GM19463 (cell line): Measurements from ENCODE around the gene TCFL5.

Experiments used
- ATAC-seq: cut with Tn5 transposase; IDR thresholded peaks from one replicate; pipeline ENCODE4 v1.9.1; 2021; ENCODE audit warnings: mild to moderate bottlenecking, moderate library complexity; ENCODE audit not compliant: unreplicated experiment

The TCFL5 gene

DNA sequence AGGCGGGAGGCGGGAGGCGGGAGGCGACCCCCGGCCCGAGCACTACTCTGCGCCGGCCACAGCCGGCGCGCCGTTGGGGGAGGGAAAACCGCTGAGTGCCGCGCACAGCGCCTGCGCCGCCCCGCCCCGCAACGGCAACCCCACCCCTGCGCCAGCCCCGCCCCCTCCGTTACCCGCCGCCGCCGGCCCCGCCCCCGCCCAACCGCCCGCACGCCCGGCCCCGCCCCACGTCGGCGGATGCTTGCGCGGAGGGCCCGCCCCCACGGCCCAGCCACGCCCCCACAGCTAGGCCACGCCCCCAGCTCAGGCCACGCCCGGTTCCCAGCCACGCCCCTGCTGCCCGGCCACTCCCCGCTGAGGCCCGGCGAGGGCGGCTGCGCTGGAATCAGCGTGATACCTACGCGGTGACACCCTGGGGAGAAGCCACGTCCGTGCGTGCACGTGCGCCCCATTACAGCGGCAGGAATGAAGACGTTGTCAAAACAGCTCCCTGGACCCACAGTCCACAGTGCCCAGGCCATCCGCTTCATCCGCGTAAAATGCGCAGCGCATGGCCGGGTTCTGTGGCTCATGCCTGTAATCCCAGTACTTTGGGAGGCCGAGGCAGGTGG, at the start of gene TCFL5:
Gene TCFL5, minus strand, starts transcription at position 97 of the 611 bp plus-strand sequence. CDS start 152 bp downstream, outside the sequence.
- peak; percentile 56 for ATAC-seq

DNA sequence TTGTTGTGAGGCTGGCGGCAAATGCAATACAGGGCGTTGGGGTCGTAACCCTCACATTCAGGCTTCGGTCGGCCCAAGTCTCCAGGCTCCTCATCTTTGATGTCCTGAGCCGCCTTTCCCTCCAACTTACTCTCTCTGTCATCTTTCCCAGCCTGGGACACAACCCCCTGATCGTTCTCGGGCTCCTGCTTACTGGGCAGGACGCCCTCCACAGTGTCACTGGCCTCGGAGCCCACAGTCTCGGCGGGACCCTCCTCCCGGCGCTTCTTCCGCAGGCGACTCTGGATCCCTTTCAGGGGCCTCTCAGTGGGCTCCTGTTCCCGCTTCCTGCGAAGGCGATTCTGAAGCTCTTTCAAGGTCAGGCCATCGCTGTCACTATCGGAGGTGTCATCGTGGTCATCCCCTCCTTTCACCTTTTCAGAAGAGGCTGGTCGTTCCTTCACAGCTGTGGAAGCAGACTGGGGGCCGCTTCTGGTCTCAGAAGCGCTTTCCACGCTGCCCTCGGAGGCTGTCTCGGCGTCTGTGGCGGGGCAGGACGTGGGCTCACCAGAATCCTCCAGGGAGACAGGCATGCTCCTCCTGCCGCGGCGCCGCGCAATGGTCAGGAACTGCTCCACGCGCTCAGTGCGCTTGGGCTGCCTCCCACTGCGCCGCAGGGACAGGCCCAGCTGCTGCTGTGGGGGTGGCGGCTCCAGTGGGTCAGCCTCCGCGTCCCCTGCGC, 49.3 kb upstream of the TCFL5 start:
- no peak for ATAC-seq

DNA sequence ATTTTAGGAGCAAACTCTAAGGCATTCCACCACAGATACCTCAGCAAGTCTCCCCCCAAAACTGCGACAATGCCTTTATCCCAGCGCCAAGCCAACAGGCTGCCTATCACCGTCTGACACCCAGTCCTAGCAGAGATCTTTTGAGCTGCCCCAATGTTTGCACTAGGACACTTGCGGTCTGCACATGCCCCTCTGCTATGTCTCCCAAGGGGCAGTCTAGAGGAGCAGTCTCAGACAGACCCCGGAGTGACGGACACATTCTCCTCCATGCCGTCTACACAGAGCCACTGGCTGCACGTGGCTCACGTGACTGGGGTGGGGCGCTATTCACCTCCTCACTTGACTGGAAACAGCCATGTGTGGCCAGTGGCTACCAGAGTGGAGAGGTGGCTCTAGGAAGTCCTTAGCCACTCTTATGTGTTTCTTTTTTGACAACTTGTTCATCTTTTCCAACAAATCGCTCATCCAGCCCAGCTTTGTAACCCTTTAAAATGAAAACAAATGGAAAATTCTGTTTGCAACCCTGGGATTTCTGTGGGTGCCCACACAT, 48.7 kb upstream of the TCFL5 start:
- ATAC-seq, result no peak

- no peak for ATAC-seq
These were observed 47.6 kb upstream of the TCFL5 start for GRCh38 chr20:62908971-62909791.

GRCh38 chr20:62907384-62908317, 46.0 kb upstream of the TCFL5 start:
- no peak for ATAC-seq

DNA sequence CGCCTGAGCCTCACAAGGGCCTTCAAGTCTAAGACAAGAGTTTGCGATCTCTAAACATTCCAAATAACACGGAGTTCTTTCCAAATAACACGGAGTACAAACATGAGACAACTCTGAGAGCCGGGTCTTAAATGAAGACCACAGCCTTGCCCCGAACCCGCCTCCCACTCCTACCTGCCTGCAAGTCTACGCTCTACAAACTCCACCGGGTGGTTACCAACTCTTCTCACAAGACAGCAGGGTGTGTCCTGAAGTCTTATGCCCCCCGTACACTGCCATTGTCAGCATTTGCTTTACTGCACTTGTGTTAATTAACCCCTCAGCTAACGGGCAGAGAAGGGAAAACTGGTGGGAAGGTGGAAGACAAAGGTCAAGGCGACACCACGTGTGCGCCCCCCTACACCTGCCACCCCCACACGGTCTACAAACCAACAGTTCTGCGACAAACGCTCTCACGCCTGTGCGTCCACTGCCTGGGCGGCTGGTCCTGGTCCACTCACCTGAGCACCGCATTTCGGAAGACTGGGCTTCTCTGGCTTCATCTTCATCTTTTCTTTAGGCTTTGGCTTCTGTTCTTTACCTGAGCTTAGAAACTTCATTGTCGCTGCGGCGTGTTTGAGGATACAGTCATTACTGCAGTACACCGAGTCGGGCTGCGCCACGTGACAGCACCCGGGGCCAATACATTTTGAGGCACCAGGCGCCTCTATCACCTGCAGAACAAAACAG, 45.2 kb upstream of the TCFL5 start:
- ATAC-seq, result no peak

DNA sequence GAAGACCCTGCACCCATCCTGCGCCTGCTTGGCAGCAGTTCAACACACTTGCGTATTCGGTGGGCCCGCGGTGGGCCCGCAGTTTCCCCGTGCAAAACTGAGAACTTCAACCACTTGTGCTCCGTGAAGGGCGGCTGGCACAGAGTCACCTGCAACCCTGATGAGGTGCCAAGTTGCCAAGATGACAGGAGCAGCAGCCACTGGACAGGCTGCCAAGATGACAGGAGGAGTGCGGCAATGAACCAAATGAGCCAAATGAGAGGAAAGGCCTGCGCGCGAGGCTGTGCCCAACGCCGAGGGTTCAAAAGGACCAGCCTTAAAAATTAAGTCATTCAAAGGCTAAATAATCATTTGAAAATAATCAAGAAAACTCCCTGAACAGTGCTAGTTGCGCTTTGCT, 44.6 kb upstream of the TCFL5 start:
- no peak for ATAC-seq

- ATAC-seq, result no peak
These were observed 44.0 kb upstream of the TCFL5 start for GRCh38 chr20:62905536-62906117.

GRCh38 chr20:62902926-62903615, 41.4 kb upstream of the TCFL5 start:
- no peak for ATAC-seq

DNA sequence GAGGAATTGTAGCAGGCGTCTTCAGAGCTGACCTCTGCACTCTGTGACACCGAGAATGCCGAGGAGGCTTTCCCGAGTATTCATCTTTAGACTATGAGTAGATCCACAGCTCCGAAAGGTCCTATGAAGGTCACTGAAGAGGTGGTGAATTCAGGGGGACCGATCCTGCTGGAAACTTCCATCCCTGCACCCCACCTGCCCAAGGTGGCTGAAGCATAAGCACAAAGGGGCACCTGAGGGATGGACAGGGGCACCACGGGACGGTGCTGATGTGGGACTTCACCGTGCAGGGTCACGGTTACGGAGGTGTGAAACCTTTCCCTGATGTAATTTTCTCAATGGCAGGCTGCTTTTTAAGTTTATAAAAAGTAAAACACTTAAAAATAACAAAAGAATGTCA, 40.3 kb upstream of the TCFL5 start:
- ATAC-seq, result no peak

DNA sequence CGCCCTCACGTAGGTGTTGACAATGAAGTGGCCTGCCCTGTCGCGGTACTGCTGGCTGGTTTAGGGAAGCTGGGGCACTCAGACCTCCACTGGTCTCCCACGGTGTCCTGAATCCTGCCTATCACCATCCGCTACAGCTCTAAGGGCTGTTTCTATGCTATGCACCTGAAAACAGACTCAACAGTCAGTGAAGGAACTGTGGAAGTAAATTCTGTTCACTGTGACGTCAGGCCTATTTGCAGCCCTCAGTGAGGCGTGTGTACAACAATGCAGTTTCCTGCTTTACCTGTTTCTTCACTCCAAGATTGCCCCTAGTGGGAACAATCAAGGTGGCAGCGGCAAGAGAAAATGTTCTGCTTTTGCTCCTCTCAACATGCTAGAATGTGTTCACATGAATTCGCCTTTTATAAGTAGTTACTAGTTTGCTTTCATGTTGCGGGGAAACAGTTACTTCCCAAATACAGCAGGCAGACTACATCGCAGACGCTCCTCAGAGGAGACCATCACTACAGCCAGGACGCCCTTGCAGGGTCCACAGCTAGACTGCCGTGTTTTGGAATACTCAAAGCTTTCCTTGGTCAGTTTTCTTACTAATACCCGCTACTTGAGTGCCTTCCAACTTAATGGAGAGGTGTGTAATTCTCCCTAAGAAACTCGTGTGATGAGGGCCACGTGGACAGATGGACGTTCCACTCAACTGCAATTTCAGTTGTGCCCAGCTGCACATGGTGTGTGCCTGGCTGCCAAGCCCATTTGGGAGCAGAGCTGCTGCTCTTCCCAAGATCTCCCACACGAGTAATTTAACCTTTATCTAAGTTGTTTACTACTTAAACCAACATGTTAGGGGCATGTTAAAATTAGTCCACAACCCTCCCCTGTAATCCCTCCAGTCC, 39.3 kb upstream of the TCFL5 start:
- no peak for ATAC-seq

- ATAC-seq, result peak; percentile 74
These were observed 38.5 kb upstream of the TCFL5 start for GRCh38 chr20:62900052-62900691.

GRCh38 chr20:62899633-62900051, 38.0 kb upstream of the TCFL5 start:
- no peak for ATAC-seq

GRCh38 chr20:62898970-62899632, 37.5 kb upstream of the TCFL5 start:
- ATAC-seq, result no peak

DNA sequence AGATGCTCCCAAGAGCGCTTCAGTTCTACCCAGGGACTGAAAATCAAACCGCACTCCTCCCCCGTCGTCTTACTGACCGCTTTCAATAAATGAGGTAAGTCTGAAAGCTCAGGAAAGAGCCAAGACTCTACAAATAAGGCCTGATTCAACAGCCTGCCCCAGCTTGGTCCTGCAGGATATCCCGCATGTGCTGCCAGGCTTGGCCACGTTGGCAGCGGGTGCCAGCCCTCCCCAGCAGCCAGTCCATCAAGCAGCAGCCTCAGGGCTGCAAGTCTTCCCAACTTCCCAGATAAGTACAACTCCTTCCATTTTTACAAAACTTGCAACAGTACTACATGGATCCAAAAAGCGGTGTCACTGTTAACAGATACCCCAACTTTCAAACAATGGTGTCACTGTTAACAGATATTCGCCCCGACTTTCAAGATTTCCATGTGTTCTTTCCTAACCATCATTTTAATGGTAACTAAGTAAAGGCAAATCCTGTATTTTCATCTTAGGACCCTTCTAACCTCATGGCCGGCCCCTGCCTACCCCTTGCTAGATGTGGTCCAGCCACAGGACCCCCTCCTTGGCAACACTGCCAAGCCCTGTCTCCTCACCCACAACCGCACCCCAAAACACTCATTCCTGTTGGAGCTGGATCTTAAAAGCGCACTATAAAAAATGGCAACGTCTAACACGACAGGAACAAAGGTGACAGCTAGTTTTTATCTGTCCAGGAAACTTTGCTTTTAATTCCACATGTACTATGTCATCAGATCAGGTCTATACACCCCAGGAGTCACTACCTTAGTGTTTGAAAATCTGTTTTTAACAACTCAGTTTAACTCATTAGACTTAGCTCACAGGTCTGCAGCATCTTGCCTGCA, 36.7 kb upstream of the TCFL5 start:
- ATAC-seq, result no peak

DNA sequence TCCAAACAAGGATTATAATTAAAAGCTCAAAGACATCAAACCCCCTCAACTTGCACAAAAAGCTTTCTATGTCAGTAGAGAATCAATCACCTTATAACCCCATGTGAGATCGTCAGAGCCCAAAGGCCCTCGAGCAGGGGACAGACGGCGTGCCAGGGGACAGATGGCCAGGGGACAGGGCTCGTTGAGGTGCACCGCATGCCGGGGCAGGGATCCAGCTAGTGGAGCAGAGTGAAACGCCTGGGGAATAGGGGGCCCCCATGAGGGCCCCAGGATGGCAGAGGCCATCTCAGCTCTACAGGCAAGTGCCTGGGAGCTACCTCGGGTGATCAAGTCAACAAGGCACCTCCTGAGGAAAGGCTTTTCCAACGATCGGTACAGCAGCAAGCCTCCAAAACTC, 36.0 kb upstream of the TCFL5 start:
- ATAC-seq, result no peak
